HG03103 (cell line): ENCODE data around the gene CPLX1.
A peak's percentile ranks its signal among the peaks of the same experiment; 100 is the strongest.

Experiments used
- ATAC-seq: cut with Tn5 transposase; IDR thresholded peaks from one replicate; pipeline ENCODE4 v1.9.1; 2021; ENCODE audit warnings: low read depth; ENCODE audit not compliant: unreplicated experiment

CPLX1 gene

DNA sequence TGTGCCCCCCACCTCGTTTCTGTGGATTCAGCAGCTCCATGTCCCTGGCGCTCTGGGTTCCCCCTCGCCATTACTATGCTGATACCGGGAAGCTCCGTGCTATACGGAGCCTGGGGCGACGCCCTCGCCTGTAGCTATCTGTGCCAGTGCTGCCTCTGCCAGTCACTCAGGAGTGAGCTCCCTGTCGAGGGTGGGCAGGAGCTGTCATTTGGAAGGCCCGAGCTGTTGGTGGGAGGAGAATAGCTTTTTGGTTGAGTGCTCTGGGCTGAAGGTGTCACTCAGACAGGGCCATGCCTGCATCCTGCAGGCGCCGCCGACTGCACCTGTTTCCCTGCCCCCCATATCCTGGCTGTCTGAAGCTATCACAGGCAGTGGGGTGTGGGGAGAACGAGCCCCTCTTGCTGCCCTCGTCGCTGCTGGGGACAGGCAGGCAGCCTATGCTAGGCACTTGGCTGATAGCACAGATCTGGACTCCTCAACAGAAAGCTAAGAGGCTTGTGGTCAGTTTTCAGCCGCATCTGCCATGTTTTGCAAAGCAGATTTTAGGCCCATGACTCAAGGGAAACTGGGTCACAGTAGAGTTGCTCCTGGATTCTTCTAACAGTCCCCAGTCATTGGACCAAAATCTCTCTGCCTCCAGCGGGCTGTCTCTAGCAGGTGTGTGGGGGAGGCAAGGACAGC lies 31.8 kb downstream of the CPLX1 start:
- no peak for ATAC-seq

GRCh38 chr4:793093-793861 lies 32.7 kb downstream of the CPLX1 start:
- ATAC-seq: no peak

- ATAC-seq: no peak
Measured at GRCh38 chr4:792626-793092, 33.3 kb downstream of the CPLX1 start.

- ATAC-seq: no peak
Measured at GRCh38 chr4:791898-792625, 33.9 kb downstream of the CPLX1 start.

DNA sequence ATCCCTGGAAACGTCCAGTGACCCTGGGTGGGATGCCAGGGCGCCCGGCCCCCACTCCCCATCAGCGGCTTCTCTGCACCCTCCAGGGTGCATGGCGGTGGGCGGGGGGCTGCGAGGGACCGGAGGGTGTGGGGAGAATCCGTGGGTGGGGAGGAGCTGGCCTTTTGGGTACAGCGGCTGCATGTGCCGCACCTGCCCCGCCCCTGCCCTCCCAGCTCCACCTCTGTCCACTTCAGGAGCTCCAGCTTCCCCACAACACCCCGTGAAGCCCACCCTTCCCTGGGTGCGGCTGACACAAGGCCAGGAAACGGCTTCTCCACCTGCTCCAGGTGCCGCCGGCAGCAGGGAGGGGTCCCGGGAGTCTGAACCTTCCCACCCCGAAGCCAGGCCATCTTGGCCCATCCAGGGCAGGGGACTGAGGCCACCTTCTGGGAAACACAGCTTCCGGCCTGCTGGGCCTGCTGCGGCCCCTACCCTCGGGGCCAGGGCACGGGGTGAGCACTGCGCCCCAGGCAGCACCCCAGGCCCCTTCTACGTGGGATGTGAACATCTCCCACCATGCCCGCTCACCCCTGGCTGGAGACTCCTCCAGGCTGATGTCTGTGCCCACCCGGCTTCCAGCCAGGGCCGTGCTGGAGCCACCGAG lies 34.6 kb downstream of the CPLX1 start:
- no peak for ATAC-seq

- ATAC-seq: no peak
Measured at GRCh38 chr4:790466-790820, 35.5 kb downstream of the CPLX1 start.

DNA sequence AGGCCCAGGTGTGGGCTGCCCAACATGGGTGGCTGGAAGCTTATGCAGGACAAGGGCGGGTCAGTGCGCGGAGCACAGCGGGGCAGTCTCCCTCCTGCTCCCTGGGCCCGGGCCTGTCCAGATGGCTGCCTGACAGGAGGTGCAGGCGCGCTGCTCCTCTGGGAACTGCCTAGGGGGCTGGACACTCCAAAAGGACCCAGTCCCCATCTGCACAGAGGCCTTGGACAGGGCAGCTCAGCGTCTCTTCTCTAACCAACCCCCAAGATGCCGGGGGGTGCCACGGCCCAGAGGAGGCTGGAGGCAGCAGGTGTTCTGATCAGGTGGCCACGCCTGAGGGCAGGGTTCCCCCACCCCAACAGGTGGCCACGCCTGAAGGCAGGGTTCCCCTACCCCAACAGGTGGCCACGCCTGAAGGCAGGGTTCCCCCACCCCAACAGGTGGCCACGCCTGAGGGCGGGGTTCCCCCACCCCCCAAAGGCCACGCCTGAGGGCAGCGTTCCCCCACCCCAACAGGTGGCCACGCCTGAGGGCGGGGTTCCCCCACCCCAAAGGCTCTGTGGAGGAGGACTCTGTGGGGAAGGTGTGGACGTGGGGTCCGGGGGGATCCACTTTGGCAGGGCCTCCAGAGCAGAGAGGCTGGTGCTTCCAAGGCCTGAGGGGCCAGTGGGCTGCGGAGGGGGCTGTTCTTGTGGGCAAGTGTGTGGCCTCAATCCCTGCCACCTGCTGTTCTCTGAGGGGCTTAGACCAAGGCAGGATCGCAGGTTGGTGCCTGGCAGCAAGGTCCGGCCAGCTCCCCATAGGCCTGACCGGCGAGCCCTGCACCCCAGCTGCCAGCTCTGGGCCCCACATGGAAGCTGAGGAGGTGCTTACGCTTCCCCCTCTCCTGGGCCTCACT lies 36.1 kb downstream of the CPLX1 start:
- ATAC-seq: no peak

- no peak for ATAC-seq
Measured at GRCh38 chr4:788636-789297, 37.2 kb downstream of the CPLX1 start.

GRCh38 chr4:788006-788635 lies 37.8 kb downstream of the CPLX1 start:
- ATAC-seq: no peak

DNA sequence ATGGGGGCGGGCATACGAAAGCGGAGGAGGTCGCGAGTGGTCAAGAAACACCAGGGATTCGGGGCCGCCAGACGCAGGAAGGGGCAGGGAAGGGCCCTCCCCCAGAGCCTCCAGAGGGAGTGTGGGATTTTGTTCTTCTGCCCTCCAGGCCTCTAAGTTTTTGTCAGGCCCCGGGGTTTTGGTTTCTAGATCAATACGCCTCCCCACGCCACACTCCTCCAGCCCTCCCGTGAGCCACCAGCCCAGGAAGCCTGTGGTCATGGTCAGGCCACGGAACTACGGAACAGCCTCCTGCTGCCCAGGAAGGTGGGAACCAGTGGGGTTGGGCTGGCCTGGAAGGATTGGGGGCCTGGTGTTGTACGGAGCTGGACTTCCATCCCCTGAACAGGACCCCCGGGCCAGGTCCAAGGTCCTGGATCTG lies 38.4 kb downstream of the CPLX1 start:
- no peak for ATAC-seq

DNA sequence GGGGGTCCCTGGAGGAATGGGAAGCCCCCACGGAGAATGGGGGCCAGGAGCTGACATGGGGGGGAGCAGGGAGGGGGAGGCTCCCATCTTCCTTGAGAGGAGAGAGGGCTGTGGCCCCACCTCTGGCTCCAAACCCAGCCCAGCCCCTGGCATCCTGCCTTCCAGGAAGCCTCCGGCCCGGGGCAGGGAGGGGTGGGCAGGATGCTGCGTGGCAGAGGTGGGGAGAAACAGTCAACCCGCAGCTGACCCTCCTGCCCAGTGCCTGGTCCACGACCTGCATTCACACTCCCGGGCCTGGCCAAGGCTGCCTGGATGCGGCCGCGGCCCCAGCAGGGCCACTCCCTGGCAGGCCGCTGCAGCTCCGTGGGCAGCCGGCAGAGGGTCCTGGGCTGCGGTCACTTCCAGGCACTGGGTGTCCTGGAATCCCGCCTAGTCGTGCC lies 39.0 kb downstream of the CPLX1 start:
- ATAC-seq: no peak

DNA sequence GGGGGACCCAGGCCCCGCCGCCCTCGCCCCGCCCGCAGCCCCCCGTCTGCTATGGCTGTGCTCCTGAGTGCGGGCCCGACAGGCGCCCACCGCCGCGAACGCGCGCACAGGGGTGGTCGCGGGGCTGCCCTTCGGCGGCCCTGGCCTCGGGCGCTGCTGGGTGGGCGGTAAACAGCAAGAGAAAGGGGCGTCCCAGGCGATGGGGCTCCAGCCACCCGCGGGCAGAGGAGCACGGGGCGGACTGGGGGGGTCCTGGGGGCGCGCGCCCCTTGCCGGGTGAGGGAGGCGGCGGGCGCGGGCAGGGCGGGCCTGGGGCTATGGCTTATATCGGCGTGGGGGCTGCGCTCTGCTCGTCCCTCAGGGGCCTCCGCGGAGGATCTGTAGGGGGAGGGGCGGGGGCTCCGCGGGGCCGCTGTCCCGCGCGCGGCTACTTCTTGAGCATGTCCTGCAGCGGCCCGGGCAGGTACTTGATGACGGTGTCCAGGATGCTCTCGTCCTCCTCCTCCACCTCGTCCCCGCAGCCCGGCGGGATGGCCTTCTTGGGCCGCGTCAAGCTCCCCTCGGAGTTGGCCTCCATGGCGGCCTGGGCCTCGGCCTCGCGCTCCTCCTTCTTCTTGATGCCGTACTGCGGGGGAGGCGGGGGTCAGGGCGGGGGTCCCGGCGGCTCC lies 39.7 kb downstream of the CPLX1 start:
- ATAC-seq: no peak

DNA sequence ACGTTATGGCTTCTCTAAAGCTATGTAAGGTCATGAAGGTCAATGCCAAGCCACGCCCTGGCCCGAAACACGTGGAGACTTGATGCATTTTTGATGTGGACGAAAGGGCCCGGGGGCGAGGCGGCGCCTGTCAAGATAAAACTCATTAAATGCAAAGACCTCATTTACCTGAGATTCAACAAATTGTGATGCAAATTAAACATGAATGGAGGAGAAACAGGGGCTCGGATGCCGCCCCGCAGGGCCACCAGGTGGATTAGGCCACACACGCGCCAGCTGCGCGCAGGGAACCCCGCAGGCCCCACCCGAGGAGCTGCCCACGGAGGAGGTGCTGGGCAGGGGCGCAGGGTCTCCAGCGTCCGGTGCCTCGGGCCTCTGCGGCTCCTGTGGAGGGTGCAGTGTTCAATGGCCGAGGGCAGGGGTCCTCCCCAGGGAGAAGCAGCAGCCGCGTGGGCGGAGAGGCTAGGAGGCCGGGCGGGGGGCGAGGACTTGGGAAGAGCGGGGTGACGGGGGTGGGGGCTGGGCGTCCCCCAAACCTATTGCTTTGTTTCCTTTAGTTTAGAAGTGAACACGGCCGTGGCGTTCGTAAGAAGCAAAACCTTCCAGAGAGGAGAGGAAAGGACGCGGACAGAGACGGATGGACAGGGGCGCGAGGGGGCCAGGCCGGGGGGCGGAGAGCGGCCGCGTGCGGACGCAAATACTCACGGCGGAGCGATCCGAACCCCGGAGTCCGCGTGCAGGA lies 40.4 kb downstream of the CPLX1 start:
- ATAC-seq: no peak

DNA sequence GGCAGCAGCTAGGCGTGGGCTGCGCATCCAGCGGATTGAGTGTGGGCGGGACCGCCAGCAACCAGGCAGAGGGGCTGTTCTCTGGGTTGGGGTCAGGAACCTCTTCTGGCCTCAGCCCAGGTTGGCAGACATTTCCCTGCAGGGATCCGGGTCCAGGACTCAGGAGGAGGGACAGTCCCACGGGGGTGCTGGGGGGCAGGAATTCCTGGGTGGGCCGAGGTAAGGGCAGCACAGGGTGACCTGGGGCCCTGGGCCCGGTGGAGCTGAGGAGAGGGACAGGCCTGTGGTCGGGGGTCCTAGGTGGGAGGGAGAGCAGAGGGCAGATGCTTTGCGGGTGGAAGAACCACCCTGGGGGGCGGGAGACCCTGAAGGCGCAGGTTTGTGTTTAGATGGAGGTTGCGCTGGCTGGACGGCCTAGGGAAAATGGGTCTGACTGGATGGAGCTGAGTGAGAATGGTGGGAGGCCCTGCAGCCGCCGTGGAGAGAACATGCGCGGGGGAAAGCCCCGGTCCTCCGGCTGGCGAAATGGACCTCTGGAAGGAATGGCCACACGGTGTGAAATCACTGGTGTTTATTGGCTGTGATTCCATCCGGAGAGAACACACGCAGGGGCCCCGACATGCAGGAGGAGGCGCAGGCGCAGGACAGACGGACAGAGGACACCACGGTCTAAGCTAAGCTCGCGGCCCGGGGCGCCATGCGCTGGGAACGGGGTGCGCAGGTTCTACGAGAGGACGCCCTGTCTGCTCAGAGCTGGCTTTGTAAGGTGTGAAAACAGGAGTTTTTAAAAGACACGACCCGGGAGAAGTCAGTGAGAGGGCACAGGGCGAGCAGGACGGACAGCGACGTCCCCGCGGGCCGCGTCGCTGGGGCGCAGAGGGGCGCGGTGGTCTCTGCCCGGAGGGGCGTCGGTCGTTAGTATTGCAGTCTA lies 41.3 kb downstream of the CPLX1 start:
- ATAC-seq: no peak

DNA sequence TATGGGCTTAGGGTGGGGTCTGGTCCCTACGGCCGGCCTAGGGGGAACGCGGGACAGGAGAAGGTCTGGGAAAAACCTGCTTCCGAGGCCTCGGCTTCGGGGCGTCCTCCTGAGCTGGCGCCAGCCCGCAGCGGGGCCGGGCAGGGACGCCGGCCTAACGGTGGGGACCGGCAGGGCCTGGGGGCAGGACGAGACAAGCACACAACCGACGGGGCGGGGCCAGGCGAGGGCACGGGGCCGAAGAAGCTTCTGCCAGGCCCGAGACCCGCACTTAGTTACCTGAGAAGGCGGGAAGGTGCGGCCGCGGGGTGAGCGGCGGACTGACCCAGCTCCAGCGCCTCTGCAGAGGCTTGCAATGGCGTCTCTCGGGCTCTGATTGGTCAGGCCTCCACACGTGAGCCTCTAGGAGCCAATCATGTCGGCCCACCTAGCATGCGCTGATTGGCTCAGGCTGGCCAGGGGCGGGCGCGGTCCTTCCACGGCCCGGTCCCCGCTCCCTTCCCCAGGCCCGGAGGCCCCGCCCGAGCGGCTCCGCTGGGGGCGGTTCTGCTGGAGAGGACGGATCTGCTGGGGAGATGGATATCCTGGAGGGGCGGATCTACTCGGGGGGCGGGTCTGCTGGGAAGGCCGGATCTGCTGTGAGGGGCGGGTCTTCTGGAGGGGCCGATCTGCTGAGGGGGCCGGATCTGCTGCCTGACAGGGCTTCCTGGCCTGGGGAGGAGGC lies 44.3 kb downstream of the CPLX1 start:
- ATAC-seq: peak; percentile 94
